Hepatocyte (in vitro differentiated cells): ENCODE data around the gene SSC5D. TPM values are rescaled to one million over a fixed set of nuclear protein-coding genes. Genes with fewer than 3 reads are reported as not detected.

ENCODE experiments used
- DNase-seq: peaks from one replicate; pipeline ENCODE4 v3.0.0-alpha.2; 2016; ENCODE audit warnings: low spot score
- H2AFZ ChIP-seq: fragments of 200-600 bp; sonication (generic); 2 replicates; pipeline ENCODE4 v1.6.0; 2016; ENCODE audit warnings: antibody characterized with exemption, mild to moderate bottlenecking
- H3K27ac ChIP-seq: fragments of 200-600 bp; sonication (generic); 2 replicates; pipeline ENCODE4 v1.5.1; 2016; ENCODE audit warnings: mild to moderate bottlenecking
- H3K27me3 ChIP-seq: fragments of 200-600 bp; sonication (generic); 2 replicates; pipeline ENCODE4 v1.6.1; 2016
- H3K36me3 ChIP-seq: fragments of 200-600 bp; sonication (generic); replicated peaks from 2 replicates; pipeline ENCODE4 v1.5.1; 2016; ENCODE audit warnings: low read depth; ENCODE audit not compliant: insufficient read depth
- H3K4me1 ChIP-seq: fragments of 200-600 bp; sonication (generic); 2 replicates; pipeline ENCODE4 v1.5.1; 2016; ENCODE audit warnings: mild to moderate bottlenecking, moderate library complexity; ENCODE audit not compliant: insufficient read depth
- H3K4me2 ChIP-seq: fragments of 200-600 bp; sonication (generic); 2 replicates; pipeline ENCODE4 v1.6.0; 2016
- H3K4me3 ChIP-seq: fragments of 200-600 bp; sonication (generic); 2 replicates; pipeline ENCODE4 v1.5.1; 2016; ENCODE audit warnings: mild to moderate bottlenecking
- H3K79me2 ChIP-seq: fragments of 200-600 bp; sonication (generic); 2 replicates; pipeline ENCODE4 v1.6.0; 2017; ENCODE audit warnings: mild to moderate bottlenecking
- H3K9me2 ChIP-seq: fragments of 200-600 bp; sonication (generic); replicated peaks from 2 replicates; pipeline ENCODE4 v1.6.0; 2017; ENCODE audit warnings: mild to moderate bottlenecking; ENCODE audit not compliant: insufficient read depth
- H3K9me3 ChIP-seq: fragments of 200-600 bp; sonication (generic); 2 replicates; pipeline ENCODE4 v1.5.1; 2016; ENCODE audit warnings: low read depth, mild to moderate bottlenecking
- H4K20me1 ChIP-seq: fragments of 200-600 bp; sonication (generic); 2 replicates; pipeline ENCODE4 v1.6.0; 2016; ENCODE audit warnings: mild to moderate bottlenecking; ENCODE audit not compliant: insufficient read depth, poor library complexity, severe bottlenecking
- CTCF ChIP-seq: fragments of 200-600 bp; sonication (generic); IDR thresholded peaks from 2 replicates; pipeline ENCODE4 v1.5.1; 2016; ENCODE audit warnings: antibody characterized with exemption, mild to moderate bottlenecking; ENCODE audit not compliant: poor library complexity
- EZH2 ChIP-seq: fragments of 200-600 bp; sonication (generic); IDR thresholded peaks from 2 replicates; pipeline ENCODE4 v1.6.1; 2016; ENCODE audit warnings: antibody characterized with exemption, mild to moderate bottlenecking, borderline replicate concordance
- EZH2phosphoT487 ChIP-seq: fragments of 200-600 bp; sonication (generic); IDR thresholded peaks from one replicate; pipeline ENCODE4 v1.6.1; 2018; ENCODE audit warnings: antibody characterized with exemption, mild to moderate bottlenecking, low read depth, moderate library complexity; ENCODE audit not compliant: unreplicated experiment, severe bottlenecking
- WGBS: methylation state at CpG from one replicate; pipeline ENCODE4 v1.1.6; 2016; ENCODE audit warnings: low lambda C conversion rate; ENCODE audit errors: missing lambda C conversion rate; 5-methylcytosine and 5-hydroxymethylcytosine counted together
- polyA plus RNA-seq: library from polyadenylated mRNA; unstranded; fragments of >200 nt; fragmentation: Nextera tagmentation; extraction: Ambion mirVana; gene quantifications from 2 replicates; pipeline ENCODE4 v1.2.1, GENCODE V29; 2016
- total RNA-seq: library from RNA; depleted of rRNA; stranded (reverse); fragments of >200 nt; gene quantifications from 2 replicates; pipeline ENCODE4 v1.2.3, GENCODE V29; 2014

Gene SSC5D
- total and polyA plus RNA-seq, 2 experiments from 2014 or later, result 0.80 to 5.1 TPM

GRCh38 chr19:55479451-55480230, 8.6 kb upstream of the SSC5D start:
- H3K4me3 ChIP-seq, result no peak overlapping the region
- no peak overlapping the region for H3K27ac ChIP-seq
- H3K9me2 ChIP-seq, result no peaks in the 10 kb centered on the region
- no peak for DNase-seq
- 89% methylated on average over 15 of the region's 15 CpGs for WGBS
- no peaks in the 10 kb centered on the region for H3K36me3 ChIP-seq
- H3K9me3 ChIP-seq, result no peaks in the 10 kb centered on the region
- H3K27me3 ChIP-seq, result no peaks in the 10 kb centered on the region
- peaks cover 25% of the 10 kb centered on the region for H3K79me2 ChIP-seq
- TF ChIP-seq EZH2, result no peak
- no peak for TF ChIP-seq EZH2phosphoT487
- no peak for TF ChIP-seq CTCF
- peaks cover 17% of the 10 kb centered on the region for H3K4me1 ChIP-seq
- no peak overlapping the region for H3K4me2 ChIP-seq
- H2AFZ ChIP-seq, result no peak overlapping the region
- H4K20me1 ChIP-seq, result no peaks in the 10 kb centered on the region

GRCh38 chr19:55481148-55481793, 7.0 kb upstream of the SSC5D start:
- Histone ChIP-seq H2AFZ (no peak overlapping the region), H3K9me2 (no peaks in the 10 kb centered on the region), H3K4me3 (no peak overlapping the region), H3K4me1 (peaks cover 17% of the 10 kb centered on the region), H4K20me1 (no peaks in the 10 kb centered on the region), H3K36me3 (no peaks in the 10 kb centered on the region), H3K9me3 (no peaks in the 10 kb centered on the region), H3K4me2 (no peak overlapping the region), H3K27ac (no peak overlapping the region), H3K27me3 (no peaks in the 10 kb centered on the region), H3K79me2 (peaks cover 28% of the 10 kb centered on the region)
- TF ChIP-seq CTCF (no peak), EZH2 (no peak)
- 97% methylated on average over 50 of the region's 52 CpGs for WGBS
- DNase-seq, result no peak

- Histone ChIP-seq H3K9me3 (no peaks in the 10 kb centered on the region), H3K27ac (no peak overlapping the region), H3K4me2 (no peak overlapping the region), H3K4me3 (no peak overlapping the region), H3K27me3 (no peaks in the 10 kb centered on the region), H3K79me2 (peaks cover 28% of the 10 kb centered on the region), H3K9me2 (no peaks in the 10 kb centered on the region), H4K20me1 (no peaks in the 10 kb centered on the region), H2AFZ (no peak overlapping the region), H3K36me3 (no peaks in the 10 kb centered on the region), H3K4me1 (peaks cover 20% of the 10 kb centered on the region)
- WGBS, result 81% methylated on average over 7 of the region's 40 CpGs
- no peak for DNase-seq
- TF ChIP-seq EZH2phosphoT487 (no peak), EZH2 (no peak), CTCF (no peak)
Observed at GRCh38 chr19:55481794-55482155, 6.5 kb upstream of the SSC5D start.
